Activated T-helper 1 cell treated with anti-CD3 and anti-CD28 coated beads, Interleukin-12 subunit alpha, Interleukin-12 subunit beta, Interleukin-2, Interleukin-4 antibody, amounts not matched to agents 30 ng/mL and 10 ng/mL and 1 ng/mL, durations not matched to agents 14 hours and 24 hours and 36 hours (primary cell): ENCODE data around the gene PLA2G15. TPM values are rescaled to one million over a fixed set of nuclear protein-coding genes. Genes with fewer than 3 reads are reported as not detected.

Source experiments
- DNase-seq: peaks from one replicate; pipeline ENCODE4 v3.0.0; 2021; ENCODE audit warnings: low spot score
- H3K27ac Mint-ChIP-seq: one replicate; pipeline ENCODE4 v1.8.0; 2021; ENCODE audit warnings: mild to moderate bottlenecking, mixed read lengths
- H3K27me3 Mint-ChIP-seq: one replicate; pipeline ENCODE4 v1.8.0; 2022; ENCODE audit warnings: mild to moderate bottlenecking, moderate library complexity, mixed read lengths; ENCODE audit not compliant: insufficient read depth
- H3K36me3 Mint-ChIP-seq: one replicate; pipeline ENCODE4 v1.8.0; 2021; ENCODE audit warnings: low read depth, mixed read lengths
- H3K4me1 Mint-ChIP-seq: one replicate; pipeline ENCODE4 v1.8.0; 2021; ENCODE audit warnings: low read depth, mixed read lengths
- H3K4me3 Mint-ChIP-seq: one replicate; pipeline ENCODE4 v1.8.0; 2021; ENCODE audit warnings: mild to moderate bottlenecking, moderate library complexity, mixed read lengths
- H3K9me3 Mint-ChIP-seq: one replicate; pipeline ENCODE4 v1.8.0; 2021; ENCODE audit warnings: mixed read lengths
- intact Hi-C: fragments of 100-400 bp; cut with micrococcal nuclease; formaldehyde crosslinking; loops from one replicate; pipeline ENCODE4 v1.15.1; 2024
- total RNA-seq: library from RNA; stranded (reverse); gene quantifications from 2 replicates; pipeline ENCODE4 v1.2.3, GENCODE V29; 2022

The PLA2G15 gene
- total RNA-seq, 1 donor from 2014 or later: 8.8 TPM

DNA sequence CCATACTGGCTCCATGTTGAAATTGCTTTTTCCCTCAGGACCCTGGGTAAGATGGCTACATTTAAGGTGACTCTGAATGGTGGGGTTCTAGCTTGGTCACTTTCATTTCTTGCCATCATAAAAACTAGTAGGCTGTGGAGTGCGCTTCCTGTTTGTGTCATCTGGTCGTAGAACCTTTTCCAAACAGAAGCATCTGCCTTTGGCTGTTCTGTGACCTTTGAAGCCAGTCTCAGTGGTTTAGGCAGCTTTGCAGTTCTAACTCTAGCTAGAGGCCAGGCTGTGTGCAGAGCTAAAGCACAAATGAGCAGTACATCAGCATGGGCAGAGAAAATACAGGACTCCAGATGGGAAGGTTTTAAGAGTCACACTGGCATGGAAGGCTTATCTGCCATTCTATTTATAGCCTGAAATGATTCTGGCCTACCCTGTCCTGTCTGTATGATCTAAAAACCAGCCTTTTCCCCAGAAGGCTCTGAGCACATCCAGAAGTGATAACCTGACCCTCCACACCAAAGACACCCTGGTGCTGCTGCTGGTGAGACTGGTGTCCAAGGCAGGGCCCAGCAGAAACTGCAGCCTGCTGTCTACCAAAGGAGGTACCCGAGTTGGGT lies 17.9 kb upstream of the PLA2G15 start:
- intact Hi-C loops: loop anchor here (1.0 to 5.0 kb wide), 2 partner anchors 16 to 35 kb away; no protein-coding TSS in a partner anchor
- Mint-ChIP-seq H3K36me3 (peaks cover 29% of the 10 kb centered on the region), H3K27me3 (no peaks in the 10 kb centered on the region), H3K9me3 (no peaks in the 10 kb centered on the region), H3K4me1 (peaks cover 45% of the 10 kb centered on the region), H3K4me3 (peak overlapping the region; percentile 19), H3K27ac (peak overlapping the region; percentile 61)
- DNase-seq: no peak

DNA sequence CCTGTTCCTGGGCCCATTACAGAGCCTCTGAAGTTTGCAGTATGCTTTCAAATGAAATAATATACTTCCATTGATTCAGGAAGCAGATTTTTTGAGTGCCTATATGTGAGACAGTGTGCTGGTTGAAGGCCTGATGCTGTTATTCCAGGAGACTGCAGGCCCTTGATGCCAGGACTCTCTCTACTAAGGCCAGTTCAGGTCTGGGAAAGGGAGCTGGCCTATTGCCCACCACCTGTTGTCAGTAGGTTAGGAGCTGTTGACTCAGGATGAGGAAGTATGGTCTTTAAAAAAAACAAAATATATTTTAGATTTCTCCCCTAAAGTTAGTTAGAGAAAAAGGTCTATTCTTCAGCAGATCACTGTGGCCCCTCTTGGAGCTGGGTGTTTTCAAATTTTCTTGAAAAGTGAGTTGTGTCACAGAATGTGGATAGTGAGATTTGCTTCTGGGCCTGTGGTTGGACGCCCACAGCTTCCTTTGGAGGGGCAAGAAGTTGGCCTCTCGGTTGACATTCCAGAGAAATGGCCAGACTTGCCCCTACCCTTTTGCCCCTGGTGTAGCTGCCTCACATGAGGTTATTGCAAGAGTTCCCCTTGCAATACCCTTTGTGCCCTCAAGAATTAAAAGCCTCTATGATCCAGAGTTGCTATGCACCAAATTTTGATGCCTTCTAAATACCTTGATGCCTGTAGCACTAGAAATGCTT lies 17.2 kb upstream of the PLA2G15 start:
- H3K36me3 Mint-ChIP-seq: peaks cover 26% of the 10 kb centered on the region

DNA sequence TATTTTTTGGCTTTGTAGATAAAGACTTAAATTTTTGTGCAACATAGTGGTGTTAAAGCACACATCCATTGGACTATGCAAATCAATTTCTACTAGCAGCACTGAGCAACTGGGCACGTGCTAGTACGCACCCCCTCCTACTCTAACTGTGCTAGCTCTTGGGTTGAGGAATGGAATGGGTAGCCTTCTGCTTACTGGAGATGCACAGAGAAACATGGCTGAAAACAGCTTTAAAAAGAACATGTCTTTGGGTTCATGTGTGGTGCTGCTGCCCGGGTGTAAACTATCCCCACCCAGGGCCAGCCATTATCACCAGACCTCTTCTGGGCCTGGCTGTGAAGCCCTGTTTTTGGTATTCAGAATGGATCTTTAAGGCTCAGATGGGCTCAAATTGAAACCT lies 16.5 kb upstream of the PLA2G15 start:
- Mint-ChIP-seq H3K27me3 (no peaks in the 10 kb centered on the region), H3K4me1 (peaks cover 45% of the 10 kb centered on the region), H3K4me3 (no peak overlapping the region), H3K9me3 (no peaks in the 10 kb centered on the region), H3K36me3 (peaks cover 26% of the 10 kb centered on the region), H3K27ac (no peak overlapping the region)
- intact Hi-C loops: loop anchor here (1.0 to 5.0 kb wide), 5 partner anchors 9 to 235 kb away; no protein-coding TSS in a partner anchor
- no peak for DNase-seq

More for the DNA sequence above, 17.2 kb upstream of the PLA2G15 start:
- H3K4me1 Mint-ChIP-seq: peaks cover 45% of the 10 kb centered on the region
- intact Hi-C loops: loop anchor here (1.0 to 5.0 kb wide), 3 partner anchors 17 to 135 kb away; no protein-coding TSS in a partner anchor
- no peak for DNase-seq
- H3K27ac Mint-ChIP-seq: peak overlapping the region; percentile 74
- peak overlapping the region; percentile 68 for H3K4me3 Mint-ChIP-seq
- H3K9me3 Mint-ChIP-seq: no peaks in the 10 kb centered on the region
- no peaks in the 10 kb centered on the region for H3K27me3 Mint-ChIP-seq

DNA sequence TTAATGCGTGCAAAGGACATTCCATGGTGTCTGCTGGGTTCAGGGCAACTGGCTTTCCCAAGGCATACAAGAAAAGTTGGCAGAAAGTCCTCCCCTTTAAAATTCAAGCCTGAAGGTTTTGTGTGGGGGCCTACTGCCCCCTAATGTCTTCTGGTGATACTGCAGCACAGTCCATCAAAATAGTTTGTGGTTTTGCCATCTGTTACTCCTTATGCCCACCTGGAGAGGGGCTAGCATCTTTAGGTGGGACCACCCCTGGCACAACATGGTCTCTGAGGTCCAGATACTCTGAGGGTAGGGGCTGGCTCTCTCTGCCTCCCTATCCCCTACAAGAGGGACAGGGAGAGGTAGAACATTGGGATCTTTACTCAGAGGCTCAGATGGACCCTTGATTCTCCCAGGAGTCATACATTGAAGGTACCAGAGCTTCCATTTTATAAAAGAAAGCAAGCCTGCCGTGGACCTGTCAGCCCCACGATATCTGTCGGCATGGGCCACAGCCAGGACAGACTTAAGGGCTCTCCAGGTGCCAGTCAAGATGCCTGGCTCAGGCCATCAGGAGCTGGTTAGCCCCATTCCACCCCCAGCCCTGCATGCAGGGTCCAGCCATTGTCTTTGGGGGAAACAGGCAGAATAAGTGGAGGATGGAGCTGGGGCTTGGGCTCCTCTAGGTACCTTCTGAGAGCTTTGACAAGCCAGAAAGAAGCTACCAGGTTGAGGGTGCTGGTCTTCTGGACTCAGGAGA lies 15.6 kb upstream of the PLA2G15 start:
- peaks cover 47% of the 10 kb centered on the region for H3K4me1 Mint-ChIP-seq
- no peak for DNase-seq
- H3K27me3 Mint-ChIP-seq: no peaks in the 10 kb centered on the region
- H3K4me3 Mint-ChIP-seq: no peak overlapping the region
- no peaks in the 10 kb centered on the region for H3K9me3 Mint-ChIP-seq
- H3K27ac Mint-ChIP-seq: peak overlapping the region; percentile 63
- peaks cover 26% of the 10 kb centered on the region for H3K36me3 Mint-ChIP-seq
- intact Hi-C loops: loop anchor here (1.0 to 5.0 kb wide), 5 partner anchors 8 to 236 kb away; no protein-coding TSS in a partner anchor

DNA sequence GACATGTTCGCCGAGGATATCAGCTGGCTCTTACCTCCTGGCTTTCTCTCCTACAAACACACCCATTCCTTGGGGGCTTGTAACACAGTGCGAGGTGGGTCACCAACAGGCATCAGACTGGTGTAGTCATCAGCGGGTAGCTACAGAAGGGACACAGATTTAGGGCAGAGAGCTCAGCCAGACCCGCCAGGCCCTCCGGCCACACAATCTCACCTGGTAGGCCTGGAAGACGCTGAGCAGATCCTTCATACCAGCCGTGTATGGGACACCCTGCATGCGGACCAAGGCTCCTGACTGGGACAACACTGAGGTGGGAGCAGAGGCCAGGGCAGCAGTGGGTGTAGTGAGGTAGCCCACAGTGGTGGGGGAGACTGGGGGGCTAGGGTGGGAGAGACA lies 15.0 kb upstream of the PLA2G15 start:
- Mint-ChIP-seq H3K4me1 (peaks cover 47% of the 10 kb centered on the region), H3K4me3 (no peak overlapping the region), H3K36me3 (peaks cover 25% of the 10 kb centered on the region), H3K27me3 (no peaks in the 10 kb centered on the region), H3K9me3 (no peaks in the 10 kb centered on the region), H3K27ac (no peak overlapping the region)
- intact Hi-C loops: no loop called here
- DNase-seq: no peak

DNA sequence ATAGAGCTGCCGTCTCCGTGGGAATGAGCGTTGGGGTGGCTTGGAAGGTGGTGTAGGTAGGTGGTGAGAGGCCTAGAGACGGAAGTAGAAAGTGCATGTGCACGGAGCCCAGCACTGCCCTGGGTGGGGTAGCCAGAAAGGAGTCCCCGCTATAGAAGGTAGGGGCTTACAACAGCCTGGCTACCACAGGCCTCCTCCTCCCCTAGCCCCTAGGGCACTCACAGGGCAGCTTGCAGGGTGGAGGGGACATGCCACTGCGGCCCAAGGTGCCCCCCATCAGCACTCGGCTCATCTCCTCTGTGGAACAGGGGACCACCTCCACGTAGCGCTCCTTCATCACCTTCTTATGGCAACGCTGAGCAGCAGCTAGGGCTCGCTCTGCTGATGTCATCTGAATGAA lies 14.2 kb upstream of the PLA2G15 start:
- H3K9me3 Mint-ChIP-seq: no peaks in the 10 kb centered on the region
- no peaks in the 10 kb centered on the region for H3K27me3 Mint-ChIP-seq
- no peak for DNase-seq
- intact Hi-C loops: no loop called here
- H3K4me1 Mint-ChIP-seq: peaks cover 40% of the 10 kb centered on the region
- no peak overlapping the region for H3K4me3 Mint-ChIP-seq
- no peak overlapping the region for H3K27ac Mint-ChIP-seq
- H3K36me3 Mint-ChIP-seq: peaks cover 17% of the 10 kb centered on the region

DNA sequence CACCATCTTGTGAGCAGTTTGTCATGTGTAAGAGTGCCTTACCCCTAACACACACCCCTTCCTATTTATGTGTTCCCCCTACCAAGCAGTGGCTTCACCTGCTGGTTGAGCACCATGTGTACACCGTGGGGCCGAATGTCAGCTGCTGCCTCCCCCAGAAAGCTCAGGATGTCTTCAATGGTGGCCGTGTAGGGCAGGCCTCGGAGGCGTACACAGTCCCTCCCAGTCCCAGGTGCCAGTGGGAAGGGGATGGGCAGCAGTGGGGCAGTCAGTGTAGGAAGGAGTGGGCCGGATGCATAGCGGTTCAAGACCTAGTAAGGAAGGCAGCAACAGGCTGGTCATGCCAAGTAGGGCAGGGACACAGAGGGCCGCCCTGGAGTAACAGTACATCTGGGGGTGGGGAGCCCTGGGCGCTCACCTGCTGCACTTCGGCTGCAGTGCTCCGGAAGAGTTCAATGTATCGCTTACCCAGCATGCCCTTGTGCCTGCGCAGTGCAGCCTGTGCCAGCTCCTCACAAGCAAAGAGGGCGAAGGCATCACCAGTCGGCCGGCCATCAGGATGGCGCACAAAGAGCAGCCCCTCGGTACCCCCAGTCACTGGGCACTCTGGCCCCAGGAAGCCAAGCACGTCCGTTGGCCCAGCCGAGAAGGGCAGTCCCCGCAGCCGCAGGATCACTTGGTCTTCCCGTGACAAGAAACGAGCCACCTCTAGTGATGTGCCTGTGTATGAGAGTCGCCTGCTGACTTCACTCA lies 13.6 kb upstream of the PLA2G15 start:
- intact Hi-C loops: no loop called here
- H3K4me1 Mint-ChIP-seq: peaks cover 37% of the 10 kb centered on the region
- no peak overlapping the region for H3K27ac Mint-ChIP-seq
- no peak overlapping the region for H3K4me3 Mint-ChIP-seq
- peaks cover 17% of the 10 kb centered on the region for H3K36me3 Mint-ChIP-seq
- H3K9me3 Mint-ChIP-seq: no peaks in the 10 kb centered on the region
- H3K27me3 Mint-ChIP-seq: no peaks in the 10 kb centered on the region
- no peak for DNase-seq

DNA sequence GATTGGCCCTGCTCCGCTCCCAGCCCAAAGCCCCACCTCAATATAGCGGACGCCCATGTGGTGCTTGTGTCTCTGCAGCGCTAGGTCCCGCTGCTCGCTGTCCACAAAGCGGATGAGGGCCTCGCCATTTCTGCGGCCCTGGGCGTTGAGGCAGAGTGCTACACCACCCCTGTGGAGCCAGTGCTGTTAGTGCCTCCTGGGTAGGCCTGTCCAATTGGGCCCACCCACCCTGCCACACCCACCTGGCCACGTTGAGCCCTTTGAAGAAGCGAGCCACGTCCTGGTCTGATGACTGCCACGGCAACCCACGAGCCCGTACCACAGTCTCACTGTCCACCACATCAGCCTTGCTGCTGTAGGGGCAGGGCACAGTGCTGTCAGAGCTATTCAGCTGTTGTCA lies 12.8 kb upstream of the PLA2G15 start:
- no peak overlapping the region for H3K27ac Mint-ChIP-seq
- intact Hi-C loops: no loop called here
- peaks cover 36% of the 10 kb centered on the region for H3K4me1 Mint-ChIP-seq
- no peaks in the 10 kb centered on the region for H3K9me3 Mint-ChIP-seq
- peaks cover 12% of the 10 kb centered on the region for H3K36me3 Mint-ChIP-seq
- H3K4me3 Mint-ChIP-seq: no peak overlapping the region
- no peaks in the 10 kb centered on the region for H3K27me3 Mint-ChIP-seq
- DNase-seq: no peak

DNA sequence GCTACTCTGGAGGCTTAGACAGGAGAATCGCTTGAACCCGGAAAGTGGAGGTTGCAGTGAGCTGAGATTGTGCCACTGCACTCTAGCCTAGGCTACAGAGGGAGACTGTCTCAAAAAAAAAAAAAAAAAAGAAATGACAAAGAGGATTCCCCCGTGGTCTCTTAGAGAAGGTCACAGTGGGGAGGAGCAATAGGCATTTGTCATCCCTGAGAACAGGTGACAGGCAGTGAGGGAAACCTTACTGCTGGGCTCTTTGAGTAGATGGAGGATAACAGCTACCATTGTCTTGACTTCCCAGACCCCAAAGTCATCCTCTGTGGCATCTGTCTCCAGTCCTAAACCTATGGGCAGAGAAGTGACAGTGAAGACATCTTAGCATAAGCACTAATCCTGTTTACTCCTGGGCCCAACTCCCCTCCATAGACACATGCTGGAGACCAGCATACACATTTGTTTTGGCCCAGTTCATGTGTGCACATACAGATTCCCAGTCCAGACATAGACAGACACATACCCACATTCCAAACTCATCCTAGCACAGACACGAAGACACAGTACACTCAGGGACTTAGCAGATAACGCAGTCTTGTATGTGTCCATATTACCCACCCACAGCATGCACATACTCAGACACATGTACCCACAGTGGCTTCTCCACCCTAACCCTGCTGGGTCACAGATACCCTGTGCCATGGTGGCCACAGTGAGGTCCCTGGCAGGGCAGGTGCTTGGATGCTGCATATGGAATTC lies 11.9 kb upstream of the PLA2G15 start:
- H3K36me3 Mint-ChIP-seq: peaks cover 7% of the 10 kb centered on the region
- peaks cover 3% of the 10 kb centered on the region for H3K27me3 Mint-ChIP-seq
- no peak for DNase-seq
- intact Hi-C loops: no loop called here
- H3K4me3 Mint-ChIP-seq: no peak overlapping the region
- peaks cover 32% of the 10 kb centered on the region for H3K4me1 Mint-ChIP-seq
- no peaks in the 10 kb centered on the region for H3K9me3 Mint-ChIP-seq
- H3K27ac Mint-ChIP-seq: no peak overlapping the region

DNA sequence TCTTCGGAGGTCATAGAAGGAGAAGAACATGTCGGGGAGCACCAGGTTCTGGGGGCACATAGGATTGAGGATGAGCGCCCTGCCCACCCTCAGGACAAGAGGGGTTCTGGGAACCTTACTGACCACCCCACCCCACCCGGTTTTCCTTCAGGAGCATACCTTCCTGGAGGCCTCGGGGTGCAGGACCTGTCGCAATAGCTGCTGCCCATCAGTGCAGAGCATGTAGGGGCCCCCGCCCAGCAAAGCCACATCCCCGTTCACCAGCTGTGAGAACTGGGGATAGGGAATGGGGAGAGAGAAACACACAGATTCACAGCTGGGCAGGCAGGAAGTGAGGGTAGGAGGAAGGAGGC lies 11.4 kb upstream of the PLA2G15 start:
- intact Hi-C loops: no loop called here
- H3K27ac Mint-ChIP-seq: no peak overlapping the region
- no peaks in the 10 kb centered on the region for H3K9me3 Mint-ChIP-seq
- DNase-seq: no peak
- peaks cover 32% of the 10 kb centered on the region for H3K4me1 Mint-ChIP-seq
- H3K27me3 Mint-ChIP-seq: peaks cover 3% of the 10 kb centered on the region
- no peak overlapping the region for H3K4me3 Mint-ChIP-seq
- peaks cover 7% of the 10 kb centered on the region for H3K36me3 Mint-ChIP-seq

DNA sequence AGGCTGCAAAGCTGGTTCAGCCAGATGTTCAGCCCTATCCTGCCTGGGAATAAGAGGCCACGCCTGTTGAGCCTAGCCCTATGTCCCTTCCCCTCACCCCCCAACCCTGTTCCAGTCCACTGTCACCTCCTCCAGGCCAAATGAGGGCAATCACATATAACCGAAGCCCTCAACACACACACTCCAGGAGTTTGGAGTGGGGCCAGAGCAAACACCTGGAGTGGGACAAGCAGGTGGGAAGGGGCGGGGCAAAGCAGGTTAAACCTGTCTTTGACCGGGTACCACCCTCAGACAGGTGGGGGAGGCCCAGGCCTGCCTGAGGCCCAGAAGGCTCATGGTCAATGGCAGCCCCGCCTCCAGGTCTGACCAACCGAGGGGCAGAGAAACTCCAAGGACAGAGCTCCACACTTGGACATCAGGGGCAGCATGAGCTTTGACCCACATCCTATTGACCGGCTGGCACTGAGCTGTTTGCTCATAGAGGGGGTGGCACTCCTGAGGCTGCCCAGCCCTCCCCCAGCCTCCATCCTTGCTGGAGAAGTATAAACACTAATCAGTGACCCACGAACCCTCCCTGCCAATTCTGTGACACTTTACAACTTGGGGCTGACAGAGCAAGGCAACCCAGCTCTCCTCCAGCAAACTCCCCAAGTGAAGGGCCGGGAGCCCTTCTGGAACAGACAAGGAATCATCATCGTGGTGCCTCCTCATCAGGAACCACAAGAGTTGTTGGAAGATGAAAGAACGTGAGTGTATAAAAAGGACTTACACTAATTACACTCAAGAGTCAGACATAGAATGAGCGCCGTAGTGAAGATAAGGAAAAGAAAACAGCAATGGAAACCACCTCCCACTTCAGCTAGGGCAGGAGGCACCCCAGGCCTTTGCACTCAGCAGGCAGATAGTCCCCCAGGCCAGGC lies 10.7 kb upstream of the PLA2G15 start:
- Mint-ChIP-seq H3K27ac (no peak overlapping the region), H3K27me3 (peaks cover 3% of the 10 kb centered on the region), H3K9me3 (no peaks in the 10 kb centered on the region), H3K4me3 (no peak overlapping the region), H3K36me3 (peaks cover 2% of the 10 kb centered on the region), H3K4me1 (peaks cover 28% of the 10 kb centered on the region)
- intact Hi-C loops: loop anchor here (5.0 kb wide), 1 partner anchor 297 kb away; the partner anchor contains the start of gene PSMB10
- no peak for DNase-seq
